Dendritic cell treated with granulocyte-macrophage colony-stimulating factor and Interleukin-4, amounts not matched to agents 40 ng/mL and 50 ng/mL, for 4 days (primary cell): ENCODE measurements around the gene ITCH.
"Not testable (repeated sequence)": the region's sequence is repeated elsewhere in the genome, so short reads cannot be mapped to it uniquely, and the experiment has no call there.

Experiments used
- H3K27ac Mint-ChIP-seq: one replicate; pipeline ENCODE4 v1.8.0; 2022; ENCODE audit warnings: mild to moderate bottlenecking, mixed read lengths
- H3K27me3 Mint-ChIP-seq: one replicate; pipeline ENCODE4 v1.8.0; 2022; ENCODE audit warnings: mild to moderate bottlenecking, mixed read lengths
- H3K36me3 Mint-ChIP-seq: one replicate; pipeline ENCODE4 v1.8.0; 2022; ENCODE audit warnings: low read depth, mixed read lengths
- H3K4me1 Mint-ChIP-seq: one replicate; pipeline ENCODE4 v1.8.0; 2022; ENCODE audit warnings: low read depth, mixed read lengths
- H3K4me3 Mint-ChIP-seq: one replicate; pipeline ENCODE4 v1.8.0; 2022; ENCODE audit warnings: mild to moderate bottlenecking, moderate library complexity, mixed read lengths
- H3K9me3 Mint-ChIP-seq: one replicate; pipeline ENCODE4 v1.8.0; 2022; ENCODE audit warnings: mixed read lengths
- intact Hi-C: fragments of 100-400 bp; cut with micrococcal nuclease; formaldehyde crosslinking; loops from one replicate; pipeline ENCODE4 v1.15.0; 2022

ITCH gene

DNA sequence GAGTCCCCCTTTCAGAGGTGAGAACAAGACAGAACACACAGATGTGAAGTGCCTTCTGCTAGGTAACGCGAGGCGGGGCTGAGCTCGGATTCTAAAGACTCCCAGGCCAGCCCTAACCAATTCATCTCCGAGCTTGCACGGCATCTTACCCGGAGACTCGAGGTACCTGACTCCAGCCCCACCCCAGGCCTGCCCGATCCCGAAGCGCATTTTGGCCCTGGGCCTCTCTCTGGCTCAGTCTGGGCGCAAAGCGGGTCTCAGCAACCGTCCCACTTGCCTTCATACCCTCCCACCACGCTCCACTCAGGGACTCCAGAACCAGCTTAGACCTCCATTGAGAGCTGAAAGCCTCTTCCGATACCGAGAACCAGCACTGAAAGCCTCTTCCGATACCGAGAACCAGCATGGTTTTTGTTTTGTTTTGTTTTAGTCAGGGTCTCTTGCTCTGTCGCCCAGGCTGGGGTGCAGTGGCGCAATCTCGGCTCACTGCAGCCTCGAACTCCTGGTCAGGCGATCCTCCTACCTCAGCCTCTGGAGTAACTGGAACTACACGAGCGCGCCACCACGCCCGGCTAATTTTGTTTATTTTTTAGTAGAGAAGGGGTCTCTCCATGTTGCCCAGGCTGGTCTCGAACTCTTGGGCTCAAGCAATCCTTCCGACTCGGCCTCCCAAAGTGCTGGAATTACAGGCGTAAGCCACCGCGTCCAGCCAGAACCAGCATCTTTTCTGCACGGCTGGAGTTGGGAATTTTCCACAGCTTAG lies 152.6 kb downstream of the ITCH start:
- Mint-ChIP-seq H3K27ac (peak overlapping the region; percentile 94), H3K9me3 (no peaks in the 10 kb centered on the region), H3K27me3 (no peaks in the 10 kb centered on the region), H3K4me3 (peak overlapping the region; percentile 92), H3K36me3 (peaks cover 65% of the 10 kb centered on the region), H3K4me1 (peaks cover 38% of the 10 kb centered on the region)
- intact Hi-C loops, result loop anchor here (5.0 kb wide), 1 partner anchor 203 kb away; no protein-coding TSS in a partner anchor

DNA sequence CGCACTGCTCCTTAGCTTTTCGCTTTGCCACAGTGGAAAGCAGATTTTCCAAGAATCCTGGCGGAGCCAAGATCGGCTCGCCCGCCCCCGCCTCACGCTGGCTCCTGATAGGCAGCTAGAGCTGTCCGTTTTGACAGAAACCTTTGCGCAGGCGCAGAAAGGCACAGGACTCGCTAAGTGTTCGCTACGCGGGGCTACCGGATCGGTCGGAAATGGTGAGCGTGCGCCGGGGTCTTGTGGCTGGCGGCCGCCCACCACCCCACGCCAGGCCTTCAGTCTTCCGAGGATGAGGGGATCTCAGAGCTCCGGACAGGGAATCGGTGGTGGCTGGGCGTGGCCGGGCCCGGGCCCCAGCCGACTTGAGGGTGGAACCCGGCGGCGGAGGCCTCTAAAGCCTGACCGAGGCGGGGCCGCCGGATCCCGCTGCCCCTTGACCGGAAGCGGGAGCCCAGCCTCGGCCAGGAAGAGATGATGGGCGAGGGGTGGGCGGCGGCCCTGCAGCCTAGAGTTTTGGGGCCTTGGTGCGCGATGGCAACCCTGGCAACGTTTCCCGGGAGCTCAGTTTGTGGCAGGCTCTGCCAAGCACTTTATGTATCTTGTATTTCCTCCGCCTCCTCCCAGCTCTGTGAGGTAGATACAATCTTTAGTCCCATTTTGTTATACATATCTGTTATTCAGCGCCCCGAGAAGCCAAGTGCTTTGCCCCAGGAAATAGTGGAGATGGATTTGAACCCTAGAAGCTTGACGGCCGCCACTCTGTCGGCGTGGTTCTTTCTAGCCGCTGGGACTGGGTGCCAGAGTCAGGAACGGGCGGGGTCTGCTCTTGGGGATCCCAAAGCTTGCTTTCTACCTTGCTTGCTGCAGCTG lies 153.4 kb downstream of the ITCH start, which contains the start of gene DYNLRB1:
Gene DYNLRB1 (plus strand): TSS at position 176 of the 867 bp plus-strand sequence. CDS start 37 bp downstream, at position 213.
- H3K27me3 Mint-ChIP-seq, result no peaks in the 10 kb centered on the region
- H3K4me3 Mint-ChIP-seq, result peak within 1 kb of the TSS; percentile 92
- H3K27ac Mint-ChIP-seq, result peak within 1 kb of the TSS; percentile 94
- intact Hi-C loops, result loop anchor here (5.0 kb wide), 1 partner anchor 204 kb away; no protein-coding TSS in a partner anchor
- peaks cover 39% of the 10 kb centered on the region for H3K4me1 Mint-ChIP-seq
- peaks cover 58% of the 10 kb centered on the region for H3K36me3 Mint-ChIP-seq
- H3K9me3 Mint-ChIP-seq, result no peaks in the 10 kb centered on the region

DNA sequence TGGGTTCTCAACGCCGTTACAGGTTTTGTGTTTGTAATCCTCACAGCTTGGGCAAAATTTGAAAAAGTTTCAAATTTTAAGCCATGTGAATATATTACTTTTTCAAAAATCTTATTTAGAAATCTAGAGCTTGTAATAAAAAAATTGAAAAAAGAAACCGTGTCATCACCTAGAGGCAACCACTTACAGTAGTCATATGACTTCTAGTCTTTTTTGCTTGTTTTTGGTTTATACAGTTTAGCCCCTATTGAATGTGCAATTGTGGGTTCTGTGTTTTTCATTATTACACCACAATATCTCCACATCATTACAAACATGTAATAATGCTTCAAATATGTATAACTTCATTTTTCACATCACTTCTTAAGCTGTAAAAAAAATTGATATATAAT lies 154.0 kb downstream of the ITCH start:
- H3K27ac Mint-ChIP-seq, result peak overlapping the region; percentile 94
- no peaks in the 10 kb centered on the region for H3K9me3 Mint-ChIP-seq
- intact Hi-C loops, result loop anchor here (5.0 kb wide), 1 partner anchor 205 kb away; no protein-coding TSS in a partner anchor
- H3K36me3 Mint-ChIP-seq, result peaks cover 59% of the 10 kb centered on the region
- H3K27me3 Mint-ChIP-seq, result no peaks in the 10 kb centered on the region
- peaks cover 45% of the 10 kb centered on the region for H3K4me1 Mint-ChIP-seq
- H3K4me3 Mint-ChIP-seq, result peak overlapping the region; percentile 92

DNA sequence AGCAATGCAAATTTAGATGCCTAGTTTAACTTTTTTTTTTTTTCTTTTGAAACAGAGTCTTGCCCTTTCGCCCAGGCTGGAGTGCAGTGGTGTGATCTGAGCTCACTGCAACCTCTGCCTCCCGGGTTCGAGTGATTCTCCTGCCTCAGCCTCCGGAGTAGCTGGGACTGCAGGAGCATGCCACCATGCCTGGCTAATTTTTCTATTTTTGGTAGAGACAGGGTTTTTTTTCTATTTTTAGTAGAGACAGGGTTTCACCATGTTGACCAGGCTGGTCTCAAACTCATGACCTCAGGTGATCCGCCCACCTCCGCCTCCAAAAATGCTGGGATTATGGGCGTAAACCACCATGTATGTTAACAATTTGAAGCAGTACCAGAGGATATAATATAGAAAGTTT lies 155.8 kb downstream of the ITCH start:
- Mint-ChIP-seq H3K4me1 (peaks cover 56% of the 10 kb centered on the region), H3K27ac (peak overlapping the region; percentile 39)

DNA sequence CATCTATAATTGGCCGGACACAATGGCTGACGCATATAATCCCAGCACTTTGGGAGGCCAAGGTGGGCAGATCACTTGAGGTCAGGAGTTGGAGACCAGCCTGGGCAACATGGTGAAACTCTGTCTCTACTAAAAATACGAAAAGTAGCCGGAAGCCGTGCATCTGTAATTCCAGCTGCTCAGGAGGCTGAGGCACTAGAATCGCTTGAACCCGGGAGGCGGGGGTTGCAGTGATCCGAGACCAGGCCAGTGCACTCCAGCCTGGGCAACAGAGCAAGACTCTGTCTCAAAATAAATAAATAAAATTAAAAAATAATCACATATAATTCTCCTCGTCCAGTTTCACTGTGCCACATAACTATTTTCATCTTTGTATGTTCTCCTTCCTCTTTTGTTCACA lies 156.8 kb downstream of the ITCH start:
- intact Hi-C loops, result loop anchor here (5.0 to 10.0 kb wide), 2 partner anchors 208 to 325 kb away; no protein-coding TSS in a partner anchor
- H3K36me3 Mint-ChIP-seq, result peaks cover 72% of the 10 kb centered on the region
- not testable (repeated sequence) for H3K4me3 Mint-ChIP-seq, H3K9me3 Mint-ChIP-seq, H3K27me3 Mint-ChIP-seq, H3K27ac Mint-ChIP-seq
- peaks cover 47% of the 10 kb centered on the region for H3K4me1 Mint-ChIP-seq

More for the DNA sequence above, 155.8 kb downstream of the ITCH start:
- not testable (repeated sequence) for H3K9me3 Mint-ChIP-seq, H3K27me3 Mint-ChIP-seq, H3K4me3 Mint-ChIP-seq
- intact Hi-C loops, result loop anchor here (5.0 kb wide), 1 partner anchor 207 kb away; no protein-coding TSS in a partner anchor
- peaks cover 68% of the 10 kb centered on the region for H3K36me3 Mint-ChIP-seq

DNA sequence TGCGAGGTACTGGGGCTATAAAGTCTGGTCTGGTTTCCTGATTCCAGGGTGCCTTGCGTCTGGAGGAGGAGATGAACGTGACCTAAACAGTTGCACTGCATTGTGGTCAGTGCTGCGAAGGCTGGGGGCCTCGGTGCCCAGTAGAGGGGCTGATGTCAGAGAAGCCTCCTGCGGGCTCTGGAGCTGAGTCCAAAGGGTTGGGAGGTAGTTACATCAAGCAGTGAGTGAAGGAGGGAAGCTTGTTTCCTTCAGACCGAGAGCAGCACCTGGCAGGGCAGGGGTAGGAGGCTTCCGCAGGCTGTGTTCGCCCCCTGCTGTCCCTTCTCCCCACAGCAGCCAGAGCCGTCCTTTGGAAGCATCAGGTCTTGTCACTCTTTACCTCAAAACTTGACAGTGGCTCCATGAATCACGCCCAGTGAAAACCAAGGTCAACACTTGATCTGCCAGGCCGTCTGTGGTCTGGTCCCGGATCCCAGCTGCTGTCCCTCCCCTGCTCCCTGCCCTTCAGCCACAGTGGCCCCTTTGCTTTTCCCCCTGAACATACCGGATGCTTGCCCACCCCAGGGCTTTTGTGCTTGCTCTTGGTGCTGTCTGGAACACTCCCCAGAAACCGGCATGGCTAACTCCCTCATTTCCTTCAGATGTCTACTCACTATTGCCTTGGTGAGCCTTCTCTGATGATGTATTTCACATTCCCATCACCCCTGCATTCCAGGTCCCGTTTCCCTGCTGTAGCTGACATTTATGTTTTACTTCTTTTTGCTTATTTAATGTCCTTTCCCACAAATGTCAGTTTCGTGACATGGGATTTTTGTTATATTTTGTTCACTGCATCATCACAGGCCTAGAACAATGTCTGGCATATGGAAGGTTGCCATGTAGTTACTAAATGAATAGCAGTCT lies 160.1 kb downstream of the ITCH start:
- no peak overlapping the region for H3K4me3 Mint-ChIP-seq
- intact Hi-C loops, result loop anchor here (10.0 kb wide), 1 partner anchor 328 kb away; no protein-coding TSS in a partner anchor
- no peak overlapping the region for H3K27ac Mint-ChIP-seq
- no peaks in the 10 kb centered on the region for H3K9me3 Mint-ChIP-seq
- H3K36me3 Mint-ChIP-seq, result peaks cover 85% of the 10 kb centered on the region
- no peaks in the 10 kb centered on the region for H3K27me3 Mint-ChIP-seq
- peaks cover 39% of the 10 kb centered on the region for H3K4me1 Mint-ChIP-seq

DNA sequence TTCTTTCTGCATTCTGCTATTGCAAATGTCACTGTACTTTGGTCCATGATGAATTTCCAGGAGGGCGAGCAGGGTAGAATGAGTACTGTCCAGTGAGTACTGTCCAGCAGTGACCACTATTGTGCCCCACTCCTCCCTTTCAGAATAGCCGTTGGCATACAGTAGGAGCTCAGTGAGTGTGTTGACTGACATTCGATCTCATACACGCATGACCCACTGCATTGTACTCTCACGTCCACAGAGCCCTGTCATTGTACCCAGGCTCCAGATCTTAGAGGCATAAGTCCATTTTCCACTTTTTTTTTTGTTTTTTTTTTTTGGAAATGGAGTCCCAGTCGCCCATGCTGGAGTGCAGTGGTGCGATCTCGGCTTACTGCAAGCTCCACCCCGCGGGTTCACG lies 161.4 kb downstream of the ITCH start:
- H3K36me3 Mint-ChIP-seq, result peaks cover 87% of the 10 kb centered on the region
- intact Hi-C loops, result loop anchor here (10.0 kb wide), 1 partner anchor 330 kb away; no protein-coding TSS in a partner anchor
- H3K27ac Mint-ChIP-seq, result no peak overlapping the region
- peaks cover 34% of the 10 kb centered on the region for H3K4me1 Mint-ChIP-seq
- H3K9me3 Mint-ChIP-seq, result no peaks in the 10 kb centered on the region
- no peak overlapping the region for H3K4me3 Mint-ChIP-seq
- no peaks in the 10 kb centered on the region for H3K27me3 Mint-ChIP-seq

DNA sequence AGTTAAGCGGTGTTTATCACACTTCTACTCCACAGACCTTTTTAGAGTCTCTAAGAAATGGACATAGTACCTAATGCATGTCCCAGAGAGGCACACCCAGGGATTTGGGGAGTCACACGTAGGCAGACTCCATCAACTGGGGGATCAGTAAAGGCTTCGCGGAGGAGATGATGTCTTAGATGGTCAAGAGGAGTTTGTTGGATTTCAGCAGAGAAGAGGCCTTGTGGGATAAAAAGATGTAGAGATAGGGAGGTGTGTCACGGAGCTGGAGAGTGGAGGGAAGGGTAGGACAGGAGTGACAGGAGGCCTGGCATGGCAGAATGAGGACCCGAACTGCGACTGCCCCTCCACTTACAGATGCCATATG lies 162.3 kb downstream of the ITCH start:
- H3K4me1 Mint-ChIP-seq, result peaks cover 34% of the 10 kb centered on the region
- no peaks in the 10 kb centered on the region for H3K27me3 Mint-ChIP-seq
- no peak overlapping the region for H3K4me3 Mint-ChIP-seq
- intact Hi-C loops, result loop anchor here (10.0 kb wide), 1 partner anchor 331 kb away; no protein-coding TSS in a partner anchor
- no peak overlapping the region for H3K27ac Mint-ChIP-seq
- peaks cover 87% of the 10 kb centered on the region for H3K36me3 Mint-ChIP-seq
- H3K9me3 Mint-ChIP-seq, result no peaks in the 10 kb centered on the region

DNA sequence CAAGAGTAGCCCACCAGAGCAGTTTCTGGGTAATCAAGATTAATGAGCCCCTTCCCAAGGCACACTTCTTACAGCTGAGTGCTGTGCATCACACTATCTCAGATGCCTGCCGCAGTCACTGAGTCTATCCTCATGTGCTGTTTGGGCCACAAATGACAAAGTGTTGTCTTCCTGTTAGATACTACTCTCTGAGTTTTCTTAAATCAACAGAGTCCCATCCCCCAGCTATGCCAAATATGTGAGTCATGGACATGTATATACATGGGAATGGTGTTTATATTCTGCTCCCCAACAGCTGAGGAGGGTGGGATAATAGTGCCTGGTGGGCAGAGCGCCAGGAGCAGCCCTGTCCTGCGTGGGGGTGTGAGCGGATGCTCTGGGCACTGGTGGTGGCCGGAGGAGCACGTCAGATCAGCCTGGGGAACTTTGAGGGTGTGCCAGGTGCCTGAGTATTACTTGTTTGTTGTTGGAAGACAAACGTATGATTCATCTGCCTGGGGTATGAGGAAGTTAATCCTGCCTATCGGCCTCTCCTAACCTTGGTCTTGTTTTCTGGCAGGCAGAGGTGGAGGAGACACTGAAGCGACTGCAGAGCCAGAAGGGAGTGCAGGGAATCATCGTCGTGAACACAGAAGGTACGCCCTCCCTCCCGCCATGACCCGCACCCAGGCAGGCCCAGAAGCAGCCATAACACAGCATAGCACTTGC lies 162.8 kb downstream of the ITCH start:
- Mint-ChIP-seq H3K36me3 (peaks cover 91% of the 10 kb centered on the region), H3K9me3 (no peaks in the 10 kb centered on the region), H3K27me3 (no peaks in the 10 kb centered on the region), H3K4me1 (peaks cover 34% of the 10 kb centered on the region), H3K4me3 (no peak overlapping the region), H3K27ac (no peak overlapping the region)
- intact Hi-C loops, result loop anchor here (10.0 kb wide), 1 partner anchor 331 kb away; no protein-coding TSS in a partner anchor

DNA sequence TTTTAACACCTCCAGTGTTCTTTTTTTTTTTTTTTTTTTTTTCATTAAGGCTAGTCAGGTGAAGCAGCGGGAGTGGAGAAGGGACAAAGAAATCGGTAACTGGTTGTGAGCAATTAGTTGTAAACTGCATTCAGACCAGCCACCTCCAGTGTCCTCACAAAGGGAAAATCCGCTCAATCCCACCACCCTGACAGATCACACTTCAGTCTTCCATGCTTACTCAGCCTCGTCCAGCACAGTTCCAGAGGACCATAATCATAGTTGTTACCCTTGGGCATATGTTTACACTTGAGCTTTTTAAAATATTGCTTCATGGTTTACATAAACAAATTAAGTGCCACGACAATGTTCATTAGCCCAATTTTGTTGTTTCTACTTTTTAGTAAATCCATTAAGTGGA lies 163.4 kb downstream of the ITCH start:
- no peak overlapping the region for H3K4me3 Mint-ChIP-seq
- H3K27ac Mint-ChIP-seq, result no peak overlapping the region
- H3K9me3 Mint-ChIP-seq, result no peaks in the 10 kb centered on the region
- intact Hi-C loops, result loop anchor here (10.0 kb wide), 1 partner anchor 332 kb away; no protein-coding TSS in a partner anchor
- H3K27me3 Mint-ChIP-seq, result no peaks in the 10 kb centered on the region
- peaks cover 96% of the 10 kb centered on the region for H3K36me3 Mint-ChIP-seq
- peaks cover 33% of the 10 kb centered on the region for H3K4me1 Mint-ChIP-seq

DNA sequence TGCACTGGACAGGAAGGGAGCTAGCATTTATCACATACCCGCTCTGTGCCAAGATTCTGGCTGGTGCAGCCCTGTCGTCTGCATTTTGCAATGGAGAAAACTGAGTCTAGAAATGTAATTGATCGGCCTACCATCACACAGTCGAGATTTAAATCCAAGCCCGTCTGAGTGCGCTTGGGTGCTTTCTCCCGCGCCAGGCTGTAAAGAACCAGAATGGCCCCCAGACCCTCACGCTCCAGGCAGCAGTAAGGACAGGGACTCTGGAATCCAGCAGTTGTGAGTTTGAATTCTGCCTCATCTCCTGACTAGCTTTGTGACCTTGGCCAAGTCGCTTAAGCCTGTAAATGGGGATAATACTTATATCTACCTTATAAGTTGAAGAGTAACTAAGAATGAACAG lies 163.9 kb downstream of the ITCH start:
- peaks cover 96% of the 10 kb centered on the region for H3K36me3 Mint-ChIP-seq
- intact Hi-C loops, result loop anchor here (10.0 kb wide), 1 partner anchor 332 kb away; no protein-coding TSS in a partner anchor
- peaks cover 28% of the 10 kb centered on the region for H3K4me1 Mint-ChIP-seq
- H3K9me3 Mint-ChIP-seq, result no peaks in the 10 kb centered on the region
- H3K4me3 Mint-ChIP-seq, result no peak overlapping the region
- H3K27me3 Mint-ChIP-seq, result no peaks in the 10 kb centered on the region
- H3K27ac Mint-ChIP-seq, result no peak overlapping the region

DNA sequence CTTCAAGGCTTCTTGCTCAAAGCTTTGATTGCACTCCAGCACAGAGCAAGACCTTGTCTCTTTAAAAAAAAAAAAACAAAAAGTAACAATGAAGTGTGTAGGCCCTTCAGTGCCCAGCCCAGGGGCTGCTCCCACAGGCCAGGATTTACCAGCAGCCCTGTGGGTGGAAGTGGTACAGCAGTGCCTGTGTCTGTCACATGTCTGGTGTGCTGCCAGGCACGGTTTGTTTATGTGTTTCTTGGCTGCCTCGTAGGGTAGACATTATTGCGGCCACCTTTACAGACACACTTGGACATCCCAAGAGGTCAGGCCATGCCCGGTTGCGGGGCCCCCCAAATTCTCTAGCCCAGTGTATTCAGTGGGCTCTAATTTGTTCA lies 165.8 kb downstream of the ITCH start:
- Mint-ChIP-seq H3K27me3 (no peaks in the 10 kb centered on the region), H3K27ac (no peak overlapping the region), H3K4me1 (peaks cover 12% of the 10 kb centered on the region), H3K9me3 (no peaks in the 10 kb centered on the region), H3K36me3 (peaks cover 95% of the 10 kb centered on the region), H3K4me3 (no peak overlapping the region)
- intact Hi-C loops, result loop anchor here (10.0 kb wide), 1 partner anchor 334 kb away; no protein-coding TSS in a partner anchor
